ENCODE measurements around the gene SLC27A5.

- no peak for TF ChIP-seq CTCF (conservative IDR thresholded peaks at IDR 0.05 in 1 of 2, IDR thresholded peaks at IDR 0.05 in 1 of 2; ENCODE audit: extremely low read depth in 1 of 2, insufficient read depth in 1 of 2, low read depth in 1 of 2, low read length in 2 of 2)
- no peak for TF ChIP-seq EZH2 (IDR thresholded peaks at IDR 0.05; ENCODE audit: borderline replicate concordance, low read length)
These were observed 2.8 kb upstream of the SLC27A5 start for GRCh38 chr19:58514564-58515022.

Measured in mammary epithelial cell (primary cell).